B cell (primary cell): ENCODE results near the gene HNRNPH2. TPM values are rescaled to one million over a fixed set of nuclear protein-coding genes. Genes with fewer than 3 reads are reported as not detected.
A peak's percentile ranks its signal among the peaks of the same experiment; 100 is the strongest.

Experiments
- ATAC-seq: fragments of 200-7000 bp; cut with Tn5 transposase; one replicate; pipeline ENCODE4 v1.10.0; 2021; ENCODE audit warnings: low read depth, mild to moderate bottlenecking, moderate number of reproducible peaks, moderate library complexity
- CTCF ChIA-PET: fragments of 350-600 bp; sonication (Branson Sonifier 250); formaldehyde crosslinking; loops from one replicate; lab custom pipeline; 2021; ENCODE audit warnings: antibody characterized with exemption, inconsistent platforms; lab: Charles Lee
- POLR2A ChIA-PET: fragments of 350-600 bp; sonication (Branson Sonifier 250); formaldehyde crosslinking; loops from one replicate; lab custom pipeline; 2021; ENCODE audit warnings: antibody characterized with exemption; lab: Charles Lee
- DNase-seq: peaks from one replicate; pipeline ENCODE4 v3.0.0; 2013
- H2AFZ ChIP-seq: 2 replicates; pipeline ENCODE4 v1.6.1; 2012; ENCODE audit warnings: mild to moderate bottlenecking, low read depth, low read length; ENCODE audit not compliant: insufficient read depth, poor library complexity, severe bottlenecking
- H3K27ac ChIP-seq, 2 donors: 1 replicate in 1 of 2; 2 replicates in 1 of 2; pipeline ENCODE4 v1.5.1; 2012 to 2013; ENCODE audit warnings: low read length in 2 of 2, mild to moderate bottlenecking in 2 of 2, moderate library complexity in 1 of 2
- H3K27me3 ChIP-seq, 4 experiments: fragments of 200-600 bp in 1 of 4; sonication (generic) in 1 of 4; replicated peaks in 1 of 4; 1 replicate in 2 of 4; 2 replicates in 2 of 4; pipeline versions ENCODE4 v1.6.1 to v1.7.0; 2013 to 2016; ENCODE audit warnings: low read length in 3 of 4, mild to moderate bottlenecking in 2 of 4, mixed read lengths in 1 of 4, moderate library complexity in 1 of 4; ENCODE audit not compliant: insufficient read depth in 4 of 4, control insufficient read depth in 3 of 4; ENCODE audit errors: control extremely low read depth in 1 of 4
- H3K36me3 ChIP-seq, 2 experiments: replicated peaks in 1 of 2; 1 replicate in 1 of 2; 2 replicates in 1 of 2; pipeline versions ENCODE4 v1.6.1 to v1.7.1; 2013; ENCODE audit warnings: low read length in 1 of 2; ENCODE audit not compliant: insufficient read depth in 2 of 2, control insufficient read depth in 1 of 2; ENCODE audit errors: control extremely low read depth in 1 of 2, extremely low read depth in 1 of 2
- H3K4me1 ChIP-seq, 2 donors: fragments of 200-600 bp in 1 of 2; sonication (generic) in 1 of 2; 1 replicate in 1 of 2; 2 replicates in 1 of 2; pipeline versions ENCODE4 v1.5.1 to v1.6.1; 2013 to 2017; ENCODE audit warnings: low read length in 2 of 2; ENCODE audit not compliant: control insufficient read depth in 2 of 2, insufficient read depth in 2 of 2
- H3K4me2 ChIP-seq: replicated peaks from 2 replicates; pipeline ENCODE3; 2012; ENCODE audit warnings: mild to moderate bottlenecking, low read depth, low read length; ENCODE audit not compliant: poor library complexity, severe bottlenecking
- H3K4me3 ChIP-seq, 5 experiments: fragments of 200-600 bp in 1 of 5; sonication (generic) in 1 of 5; 1 replicate in 3 of 5; 2 replicates in 2 of 5; pipeline versions ENCODE4 v1.5.1 to v1.7.0; 2011 to 2016; ENCODE audit warnings: low read length in 4 of 5, mild to moderate bottlenecking in 4 of 5, low read depth in 2 of 5, control low read depth in 1 of 5, moderate library complexity in 1 of 5; ENCODE audit not compliant: insufficient read depth in 1 of 5; ENCODE audit errors: control extremely low read depth in 1 of 5, extremely low read depth in 1 of 5
- H3K79me2 ChIP-seq: fragments of 200-600 bp; sonication (generic); one replicate; pipeline ENCODE4 v1.6.0; 2016; ENCODE audit warnings: low read length; ENCODE audit not compliant: control insufficient read depth, insufficient read depth
- H3K9ac ChIP-seq: fragments of 200-600 bp; sonication (generic); 2 replicates; pipeline ENCODE4 v1.6.1; 2017; ENCODE audit warnings: mild to moderate bottlenecking, low read length, moderate library complexity
- H3K9me3 ChIP-seq, 3 donors: one replicate each; pipeline versions ENCODE4 v1.6.1 to v1.7.1; 2013; ENCODE audit warnings: low read length in 2 of 3; ENCODE audit not compliant: control insufficient read depth in 2 of 3, insufficient read depth in 1 of 3; ENCODE audit errors: control extremely low read depth in 1 of 3
- H4K20me1 ChIP-seq: 2 replicates; pipeline ENCODE4 v1.6.0; 2012; ENCODE audit warnings: mild to moderate bottlenecking, low read length; ENCODE audit not compliant: insufficient read depth, control insufficient read depth, poor library complexity, severe bottlenecking
- H3K27ac Mint-ChIP-seq: one replicate; pipeline ENCODE4 v1.8.0; 2021; ENCODE audit warnings: mixed read lengths
- H3K27me3 Mint-ChIP-seq: one replicate; pipeline ENCODE4 v1.8.0; 2021; ENCODE audit warnings: mixed read lengths
- H3K4me1 Mint-ChIP-seq: one replicate; pipeline ENCODE4 v1.8.0; 2021; ENCODE audit warnings: mixed read lengths
- H3K4me3 Mint-ChIP-seq: one replicate; pipeline ENCODE4 v1.8.0; 2021; ENCODE audit warnings: mixed read lengths
- H3K9me3 Mint-ChIP-seq: one replicate; pipeline ENCODE4 v1.8.0; 2022; ENCODE audit warnings: mixed read lengths; ENCODE audit not compliant: insufficient read depth
- EZH2 ChIP-seq: IDR thresholded peaks from 2 replicates; pipeline ENCODE4 v1.6.1; 2012; ENCODE audit warnings: borderline replicate concordance, low read depth, mild to moderate bottlenecking, moderate library complexity, low read length; ENCODE audit not compliant: insufficient read depth, poor library complexity, severe bottlenecking
- WGBS: methylation state at CpG from one replicate; pipeline ENCODE4 v1.1.5; 2013; ENCODE audit warnings: missing lambda C conversion rate; ENCODE audit not compliant: insufficient coverage; 5-methylcytosine and 5-hydroxymethylcytosine counted together
- intact Hi-C: fragments of 100-400 bp; cut with micrococcal nuclease; formaldehyde crosslinking; loops from one replicate; pipeline ENCODE4 v1.10.0; 2022
- polyA plus RNA-seq: library from polyadenylated mRNA; depleted of rRNA; stranded (reverse); fragments of >200 nt; gene quantifications from 2 replicates; pipeline ENCODE4 v1.2.3, GENCODE V29; 2012
- total RNA-seq, 2 donors: library from RNA; stranded (reverse); fragments of 120-200 nt in 1 of 2; gene quantifications; 1 replicate in 1 of 2; 2 replicates in 1 of 2; pipeline versions ENCODE4 v1.2.3 to v1.2.4, GENCODE V29; 2013 to 2022
- TF ChIP-seq, protein P1 (sequence below): fragments of 200-600 bp; IDR thresholded peaks from one replicate; pipeline ENCODE4 v1.8.0; 2022; ENCODE audit warnings: antibody characterized with exemption, mild to moderate bottlenecking

The HNRNPH2 gene
- total and polyA plus RNA-seq, 2 donors (not counting 1 experiment from before 2014, with no cell fraction given) = 9.2 to 57.1 TPM

DNA sequence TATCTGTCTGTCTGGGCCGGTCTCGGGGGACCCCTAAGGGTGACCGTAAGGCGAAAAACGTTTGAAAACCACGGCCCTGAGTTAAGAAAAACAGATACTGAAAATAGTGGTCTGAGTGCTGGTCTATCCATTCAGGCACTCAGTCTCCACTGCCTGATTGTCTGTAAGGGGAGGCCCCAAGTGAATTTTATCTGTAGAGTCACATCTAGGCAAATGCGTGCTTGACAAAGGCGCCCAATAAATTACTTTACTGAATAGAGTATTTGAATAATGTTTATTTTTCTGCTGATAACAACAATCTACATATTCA is 465 bp downstream of the HNRNPH2 start:
- Histone ChIP-seq H3K27me3 (no peaks in the 10 kb centered on the region), H3K4me2 (peak overlapping the region; percentile 77), H3K36me3 (peaks cover 1 to 19% of the 10 kb centered on the region in 2 experiments), H3K79me2 (peaks cover 63% of the 10 kb centered on the region), H3K9ac (peak overlapping the region; percentile 82), H4K20me1 (no peaks in the 10 kb centered on the region), H3K4me1 (peaks cover 30 to 34% of the 10 kb centered on the region in 2 donors), H3K4me3 (peak overlapping the region; percentile 68 to 85 (median 75)), H2AFZ (peak overlapping the region; percentile 8), H3K9me3 (no peaks in the 10 kb centered on the region), H3K27ac (peak overlapping the region; percentile 96 to 98)
- Mint-ChIP-seq H3K27ac (peak overlapping the region; percentile 100), H3K27me3 (no peaks in the 10 kb centered on the region), H3K4me1 (peaks cover 43% of the 10 kb centered on the region), H3K4me3 (peak overlapping the region; percentile 99), H3K9me3 (no peaks in the 10 kb centered on the region)
- TF ChIP-seq, protein P1, sequence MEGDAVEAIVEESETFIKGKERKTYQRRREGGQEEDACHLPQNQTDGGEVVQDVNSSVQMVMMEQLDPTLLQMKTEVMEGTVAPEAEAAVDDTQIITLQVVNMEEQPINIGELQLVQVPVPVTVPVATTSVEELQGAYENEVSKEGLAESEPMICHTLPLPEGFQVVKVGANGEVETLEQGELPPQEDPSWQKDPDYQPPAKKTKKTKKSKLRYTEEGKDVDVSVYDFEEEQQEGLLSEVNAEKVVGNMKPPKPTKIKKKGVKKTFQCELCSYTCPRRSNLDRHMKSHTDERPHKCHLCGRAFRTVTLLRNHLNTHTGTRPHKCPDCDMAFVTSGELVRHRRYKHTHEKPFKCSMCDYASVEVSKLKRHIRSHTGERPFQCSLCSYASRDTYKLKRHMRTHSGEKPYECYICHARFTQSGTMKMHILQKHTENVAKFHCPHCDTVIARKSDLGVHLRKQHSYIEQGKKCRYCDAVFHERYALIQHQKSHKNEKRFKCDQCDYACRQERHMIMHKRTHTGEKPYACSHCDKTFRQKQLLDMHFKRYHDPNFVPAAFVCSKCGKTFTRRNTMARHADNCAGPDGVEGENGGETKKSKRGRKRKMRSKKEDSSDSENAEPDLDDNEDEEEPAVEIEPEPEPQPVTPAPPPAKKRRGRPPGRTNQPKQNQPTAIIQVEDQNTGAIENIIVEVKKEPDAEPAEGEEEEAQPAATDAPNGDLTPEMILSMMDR = no peak
- no peak for TF ChIP-seq EZH2
- ChIA-PET CTCF (no interaction called here), POLR2A (no interaction called here)
- ATAC-seq = no peak
- no peak for DNase-seq
- 0% methylated on average over 2 of the region's 8 CpGs for WGBS
- intact Hi-C loops = loop anchor here (1.0 to 5.0 kb wide), 5 partner anchors 17 to 1244 kb away; partner anchors contain the start of genes GPRASP1, RPL36A, TIMM8A and TRMT2B

DNA sequence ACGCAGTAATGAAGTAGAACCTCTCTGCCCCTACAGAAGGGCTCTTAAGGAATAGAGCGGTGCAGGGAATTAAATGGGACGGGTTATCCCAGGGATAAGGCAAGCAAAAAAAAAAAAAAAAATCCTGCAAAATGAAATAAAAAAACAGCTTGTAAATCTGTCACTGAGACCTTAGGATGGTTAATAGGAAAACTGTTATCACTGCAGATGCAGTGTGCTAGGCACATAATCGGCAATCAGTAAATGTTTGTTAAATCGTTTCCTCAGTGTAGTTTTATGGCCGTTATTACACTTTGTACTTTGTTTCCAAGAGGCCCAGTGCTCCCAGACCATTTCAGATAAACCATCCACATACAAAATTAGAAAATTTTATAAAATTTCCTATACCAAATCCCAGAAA is 1.0 kb downstream of the HNRNPH2 start:
- Mint-ChIP-seq H3K27ac (peak overlapping the region; percentile 100), H3K4me1 (peaks cover 45% of the 10 kb centered on the region), H3K9me3 (no peaks in the 10 kb centered on the region), H3K4me3 (peak overlapping the region; percentile 99), H3K27me3 (no peaks in the 10 kb centered on the region)
- Histone ChIP-seq H3K9me3 (no peaks in the 10 kb centered on the region), H3K4me1 (peaks cover 30 to 34% of the 10 kb centered on the region in 2 donors), H3K27me3 (no peaks in the 10 kb centered on the region), H3K4me3 (peak overlapping the region; percentile 68 to 85 (median 75)), H3K4me2 (peak overlapping the region; percentile 77), H3K27ac (peak overlapping the region; percentile 96 to 98), H3K36me3 (peaks cover 2 to 16% of the 10 kb centered on the region in 2 experiments), H3K79me2 (peaks cover 60% of the 10 kb centered on the region), H2AFZ (no peak overlapping the region), H3K9ac (peak overlapping the region; percentile 82), H4K20me1 (no peaks in the 10 kb centered on the region)
- TF ChIP-seq EZH2 = no peak
- ChIA-PET CTCF (no interaction called here), POLR2A (no interaction called here)
- intact Hi-C loops = loop anchor here (2.0 to 5.0 kb wide), 4 partner anchors 60 to 1243 kb away; partner anchors contain the start of genes GPRASP1, TIMM8A, TRMT2B and ZMAT1
- DNase-seq (no peak), ATAC-seq (no peak)
- WGBS = no CpG with 5 or more reads among the region's 6 CpGs
